NCI-H510A treated with DMSO at 0.1 percent for 48 hours (cell line): Measurements from ENCODE around the gene HDAC9.
"Not testable (repeated sequence)": the region's sequence is repeated elsewhere in the genome, so short reads cannot be mapped to it uniquely, and the experiment has no call there.

ENCODE experiments used
- DNase-seq: peaks from one replicate; lab custom pipeline; 2025; lab: John Stamatoyannopoulos, UW

The HDAC9 gene

GRCh38 chr7:18975276-18975675 lies 479.7 kb downstream of the HDAC9 start:
- DNase-seq, result no peak

GRCh38 chr7:18975689-18976280 lies 480.2 kb downstream of the HDAC9 start:
- no peak for DNase-seq

- no peak for DNase-seq
These were observed 481.3 kb downstream of the HDAC9 start for GRCh38 chr7:18976715-18977471.

GRCh38 chr7:18978108-18978495 lies 482.6 kb downstream of the HDAC9 start:
- no peak for DNase-seq

- not testable (repeated sequence) for DNase-seq
These were observed 495.2 kb downstream of the HDAC9 start for GRCh38 chr7:18990700-18991099.

GRCh38 chr7:18993933-18994668 lies 498.6 kb downstream of the HDAC9 start:
- no peak for DNase-seq

- no peak for DNase-seq
These were observed 499.7 kb downstream of the HDAC9 start for GRCh38 chr7:18995270-18995671.

- DNase-seq, result no peak
These were observed 500.4 kb downstream of the HDAC9 start for GRCh38 chr7:18995811-18996426.

GRCh38 chr7:18996583-18996982 lies 501.0 kb downstream of the HDAC9 start:
- DNase-seq, result no peak

- DNase-seq, result no peak
These were observed 502.1 kb downstream of the HDAC9 start for GRCh38 chr7:18997477-18998150.

- DNase-seq, result no peak
These were observed 504.9 kb downstream of the HDAC9 start for GRCh38 chr7:19000410-19000809.

GRCh38 chr7:19001854-19002253 lies 506.3 kb downstream of the HDAC9 start:
- no peak for DNase-seq

- DNase-seq, result no peak
These were observed 513.8 kb downstream of the HDAC9 start for GRCh38 chr7:19009241-19009935.

GRCh38 chr7:19009936-19010280 lies 514.4 kb downstream of the HDAC9 start:
- DNase-seq, result no peak

- DNase-seq, result no peak
These were observed 515.7 kb downstream of the HDAC9 start for GRCh38 chr7:19011212-19011611.

GRCh38 chr7:19015098-19015497 lies 519.5 kb downstream of the HDAC9 start:
- DNase-seq, result no peak

GRCh38 chr7:19016140-19016539 lies 520.6 kb downstream of the HDAC9 start:
- no peak for DNase-seq

- DNase-seq, result no peak
These were observed 521.8 kb downstream of the HDAC9 start for GRCh38 chr7:19017374-19017773.

- no peak for DNase-seq
These were observed 524.5 kb downstream of the HDAC9 start for GRCh38 chr7:19020062-19020461.

- DNase-seq, result no peak
These were observed 525.2 kb downstream of the HDAC9 start for GRCh38 chr7:19020711-19021110.

GRCh38 chr7:19023477-19023876 lies 527.9 kb downstream of the HDAC9 start:
- DNase-seq, result no peak

- no peak for DNase-seq
These were observed 528.7 kb downstream of the HDAC9 start for GRCh38 chr7:19024261-19024660.
